OCI-LY7 (cell line): ENCODE measurements around the gene PXDN. TPM values are rescaled to one million over a fixed set of nuclear protein-coding genes. Genes with fewer than 3 reads are reported as not detected.
"Not testable (repeated sequence)": the region's sequence is repeated elsewhere in the genome, so short reads cannot be mapped to it uniquely, and the experiment has no call there.

Source experiments
- BruUV-seq: library from RNA; stranded (reverse); fragments of 400-500 nt; replicated peaks from 2 replicates; lab custom pipeline; 2021; lab: Mats Ljungman, UMichigan
- CTCF ChIA-PET: fragments of 300-600 bp; sonication (Branson Sonifier 250); formaldehyde crosslinking; loops from one replicate; lab custom pipeline; 2022; ENCODE audit warnings: antibody characterized with exemption; ENCODE audit not compliant: unreplicated experiment; lab: Charles Lee
- POLR2A ChIA-PET: fragments of 300-600 bp; sonication (Branson Sonifier 250); formaldehyde crosslinking; loops from one replicate; lab custom pipeline; 2022; ENCODE audit warnings: antibody characterized with exemption; lab: Charles Lee
- DNase-seq: peaks from one replicate; pipeline ENCODE4 v3.0.0-alpha.2; 2015; ENCODE audit warnings: low spot score
- H2AFZ ChIP-seq: fragments of 200-600 bp; sonication (generic), shearing (Covaris generic); 2 replicates; pipeline ENCODE4 v1.6.1; 2014; ENCODE audit warnings: mild to moderate bottlenecking, antibody characterized with exemption, low read length, moderate library complexity
- H3K27ac ChIP-seq: fragments of 200-600 bp; sonication (generic); 2 replicates; pipeline ENCODE4 v1.5.1; 2014; ENCODE audit warnings: mixed run types, low read depth, mild to moderate bottlenecking, moderate library complexity, low read length, inconsistent platforms; ENCODE audit not compliant: poor library complexity, severe bottlenecking
- H3K36me3 ChIP-seq: fragments of 200-600 bp; sonication (generic); 2 replicates; pipeline ENCODE4 v1.6.1; 2014; ENCODE audit warnings: mild to moderate bottlenecking, antibody characterized with exemption, low read length, moderate library complexity, mixed read lengths; ENCODE audit not compliant: insufficient read depth
- H3K4me1 ChIP-seq: fragments of 200-600 bp; sonication (generic); 2 replicates; pipeline ENCODE4 v1.5.1; 2014; ENCODE audit warnings: mild to moderate bottlenecking, low read length; ENCODE audit not compliant: insufficient read depth, poor library complexity, severe bottlenecking
- H3K4me2 ChIP-seq: fragments of 200-600 bp; sonication (generic); 2 replicates; pipeline ENCODE4 v1.6.1; 2014; ENCODE audit warnings: mild to moderate bottlenecking, low read length
- H3K4me3 ChIP-seq: fragments of 200-600 bp; sonication (generic); 2 replicates; pipeline ENCODE4 v1.5.1; 2014; ENCODE audit warnings: mild to moderate bottlenecking, low read depth, low read length; ENCODE audit not compliant: poor library complexity, severe bottlenecking
- H3K79me2 ChIP-seq: fragments of 200-600 bp; sonication (generic); 2 replicates; pipeline ENCODE4 v1.6.1; 2016; ENCODE audit warnings: low read depth, mild to moderate bottlenecking, low read length, moderate library complexity, mixed read lengths; ENCODE audit not compliant: insufficient read depth
- H3K9me2 ChIP-seq: fragments of 200-600 bp; sonication (generic); 2 replicates; pipeline ENCODE4 v1.6.1; 2016; ENCODE audit warnings: mild to moderate bottlenecking, low read length, mixed read lengths; ENCODE audit not compliant: insufficient read depth
- H3K9me3 ChIP-seq: fragments of 200-600 bp; sonication (generic); 2 replicates; pipeline ENCODE4 v1.6.1; 2014; ENCODE audit warnings: mild to moderate bottlenecking, mixed run types, low read length, mixed read lengths
- H4K20me1 ChIP-seq: fragments of 200-600 bp; sonication (generic); 2 replicates; pipeline ENCODE4 v1.6.1; 2014; ENCODE audit warnings: mild to moderate bottlenecking, antibody characterized with exemption, low read length, moderate library complexity, mixed read lengths; ENCODE audit not compliant: insufficient read depth
- EZH2phosphoT487 ChIP-seq: fragments of 200-600 bp; sonication (generic); IDR thresholded peaks from 2 replicates; pipeline ENCODE4 v1.6.1; 2018; ENCODE audit warnings: low read depth, borderline replicate concordance, mild to moderate bottlenecking, mixed run types, antibody characterized with exemption, low read length, moderate library complexity, mixed read lengths
- intact Hi-C: fragments of 100-400 bp; cut with micrococcal nuclease; formaldehyde crosslinking; loops from one replicate; pipeline ENCODE4 v1.10.0; 2022; ENCODE audit not compliant: unreplicated experiment
- total RNA-seq, 2 experiments: library from RNA; depleted of rRNA in 1 of 2; stranded (reverse); fragments of >200 nt in 1 of 2; shearing (Covaris generic) in 1 of 2; gene quantifications; 2 replicates each; pipeline ENCODE4 v1.2.3, GENCODE V29; 2014 to 2022
- TF ChIP-seq, protein P1 (sequence below): fragments of 200-600 bp; sonication (generic); conservative IDR thresholded peaks from 2 replicates; pipeline ENCODE4 v1.5.1; 2014; ENCODE audit warnings: mild to moderate bottlenecking, antibody characterized with exemption, low read length, moderate library complexity, mixed read lengths

PXDN gene
- total RNA-seq, 2 experiments from 2014 or later, result not detected

DNA sequence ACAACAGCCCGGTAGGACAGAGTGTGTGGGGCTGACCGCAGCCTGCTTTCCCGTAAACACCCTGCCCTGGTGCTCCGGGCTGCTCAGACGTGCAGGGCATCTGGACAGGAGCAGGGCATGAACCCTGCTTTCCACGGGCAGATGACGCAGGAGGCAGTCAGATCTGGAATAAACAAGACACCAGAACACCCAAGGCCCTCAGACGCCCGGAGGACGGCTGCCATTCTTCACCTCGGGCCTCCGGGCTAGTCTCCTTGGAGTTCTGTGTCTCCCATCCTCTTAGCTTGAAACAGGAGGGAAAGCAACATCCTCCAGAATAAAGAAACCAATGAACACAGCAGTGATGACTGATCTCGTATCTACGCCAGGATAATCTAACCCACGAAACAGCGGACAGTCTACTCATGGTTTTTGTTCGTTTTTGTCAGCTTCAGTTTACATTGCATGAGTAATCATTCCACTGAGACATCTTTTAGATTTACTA lies 7.3 kb downstream of the PXDN start:
- POLR2A ChIA-PET, result no interaction called here
- Histone ChIP-seq H2AFZ (no peak overlapping the region), H3K9me2 (no peaks in the 10 kb centered on the region), H3K27ac (no peak overlapping the region), H3K4me1 (no peaks in the 10 kb centered on the region), H3K4me2 (no peak overlapping the region), H4K20me1 (no peaks in the 10 kb centered on the region), H3K36me3 (no peaks in the 10 kb centered on the region), H3K4me3 (no peak overlapping the region), H3K9me3 (no peaks in the 10 kb centered on the region), H3K79me2 (no peaks in the 10 kb centered on the region)
- TF ChIP-seq, protein P1, sequence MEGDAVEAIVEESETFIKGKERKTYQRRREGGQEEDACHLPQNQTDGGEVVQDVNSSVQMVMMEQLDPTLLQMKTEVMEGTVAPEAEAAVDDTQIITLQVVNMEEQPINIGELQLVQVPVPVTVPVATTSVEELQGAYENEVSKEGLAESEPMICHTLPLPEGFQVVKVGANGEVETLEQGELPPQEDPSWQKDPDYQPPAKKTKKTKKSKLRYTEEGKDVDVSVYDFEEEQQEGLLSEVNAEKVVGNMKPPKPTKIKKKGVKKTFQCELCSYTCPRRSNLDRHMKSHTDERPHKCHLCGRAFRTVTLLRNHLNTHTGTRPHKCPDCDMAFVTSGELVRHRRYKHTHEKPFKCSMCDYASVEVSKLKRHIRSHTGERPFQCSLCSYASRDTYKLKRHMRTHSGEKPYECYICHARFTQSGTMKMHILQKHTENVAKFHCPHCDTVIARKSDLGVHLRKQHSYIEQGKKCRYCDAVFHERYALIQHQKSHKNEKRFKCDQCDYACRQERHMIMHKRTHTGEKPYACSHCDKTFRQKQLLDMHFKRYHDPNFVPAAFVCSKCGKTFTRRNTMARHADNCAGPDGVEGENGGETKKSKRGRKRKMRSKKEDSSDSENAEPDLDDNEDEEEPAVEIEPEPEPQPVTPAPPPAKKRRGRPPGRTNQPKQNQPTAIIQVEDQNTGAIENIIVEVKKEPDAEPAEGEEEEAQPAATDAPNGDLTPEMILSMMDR, result no peak
- no peak for TF ChIP-seq EZH2phosphoT487
- intact Hi-C loops, result no loop called here
- BruUV-seq, result no TSS peak
- CTCF ChIA-PET, result no interaction called here
- no peak for DNase-seq

DNA sequence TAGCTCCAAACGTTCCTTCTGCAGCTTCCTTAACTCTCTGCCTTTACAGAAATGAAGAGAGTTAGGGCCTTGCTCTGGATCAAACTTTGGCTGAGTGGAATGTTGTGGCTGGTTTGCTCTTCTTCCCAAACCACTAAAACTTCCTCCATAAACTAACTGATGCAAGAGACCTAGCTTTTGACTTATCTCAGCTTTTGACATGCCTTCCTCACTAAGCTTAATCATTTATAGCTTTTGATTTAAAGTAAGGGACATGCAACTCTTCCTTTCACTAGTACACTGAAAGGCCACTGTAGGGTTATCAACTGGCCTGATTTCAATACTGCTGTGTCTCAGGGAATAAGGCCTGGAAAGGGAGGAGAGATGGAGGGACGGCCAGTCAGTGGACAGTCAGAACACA lies 8.3 kb downstream of the PXDN start:
- no peak for DNase-seq
- Histone ChIP-seq H3K9me2 (no peaks in the 10 kb centered on the region), H3K9me3 (no peaks in the 10 kb centered on the region), H3K4me3 (no peak overlapping the region), H4K20me1 (no peaks in the 10 kb centered on the region), H3K79me2 (no peaks in the 10 kb centered on the region), H3K4me2 (no peak overlapping the region), H3K36me3 (no peaks in the 10 kb centered on the region), H3K27ac (no peak overlapping the region), H3K4me1 (no peaks in the 10 kb centered on the region), H2AFZ (no peak overlapping the region)
- CTCF ChIA-PET, result no interaction called here
- TF ChIP-seq, protein P1, result no peak
- TF ChIP-seq EZH2phosphoT487, result no peak
- no TSS peak for BruUV-seq
- intact Hi-C loops, result no loop called here
- POLR2A ChIA-PET, result interaction anchor here (0.9 kb wide), 1 partner anchor 39 kb away, joined by 3 read pairs; no protein-coding TSS in a partner anchor

DNA sequence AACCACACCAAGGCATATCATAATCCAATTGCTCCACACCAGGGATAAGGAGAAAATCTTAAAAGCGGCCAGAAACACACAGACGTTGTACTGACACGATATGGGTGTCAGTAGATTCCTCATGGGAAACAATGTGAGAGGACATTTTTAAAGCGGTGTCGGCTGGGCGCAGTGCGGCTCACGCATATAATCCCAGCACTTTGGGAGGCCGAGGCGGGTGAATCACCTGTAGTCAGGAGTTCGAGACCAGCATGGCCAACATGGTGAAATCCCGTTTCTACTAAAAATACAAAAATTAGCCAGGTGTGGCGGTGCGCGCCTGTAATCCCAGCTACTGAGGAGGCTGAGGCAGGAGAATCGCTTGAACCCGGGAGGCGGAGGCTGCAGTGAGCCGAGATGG lies 11.0 kb downstream of the PXDN start:
- H3K4me3 ChIP-seq, H3K27ac ChIP-seq, BruUV-seq, H3K79me2 ChIP-seq, H4K20me1 ChIP-seq, H3K9me2 ChIP-seq, CTCF ChIA-PET, H3K36me3 ChIP-seq, DNase-seq, H3K9me3 ChIP-seq, intact Hi-C loops, H3K4me2 ChIP-seq, H3K4me1 ChIP-seq, H2AFZ ChIP-seq: not testable (repeated sequence)
- POLR2A ChIA-PET, result interaction anchor here (0.6 kb wide), 1 partner anchor 476 kb away, joined by 3 read pairs; no protein-coding TSS in a partner anchor
